ENCODE results near the gene MCM10. TPM values are rescaled to one million over a fixed set of nuclear protein-coding genes. Genes with fewer than 3 reads are reported as not detected.
"Not testable (repeated sequence)": the region's sequence is repeated elsewhere in the genome, so short reads cannot be mapped to it uniquely, and the experiment has no call there.

MCM10 gene
- polyA plus RNA-seq, 1 experiment, result 2.3 TPM

DNA sequence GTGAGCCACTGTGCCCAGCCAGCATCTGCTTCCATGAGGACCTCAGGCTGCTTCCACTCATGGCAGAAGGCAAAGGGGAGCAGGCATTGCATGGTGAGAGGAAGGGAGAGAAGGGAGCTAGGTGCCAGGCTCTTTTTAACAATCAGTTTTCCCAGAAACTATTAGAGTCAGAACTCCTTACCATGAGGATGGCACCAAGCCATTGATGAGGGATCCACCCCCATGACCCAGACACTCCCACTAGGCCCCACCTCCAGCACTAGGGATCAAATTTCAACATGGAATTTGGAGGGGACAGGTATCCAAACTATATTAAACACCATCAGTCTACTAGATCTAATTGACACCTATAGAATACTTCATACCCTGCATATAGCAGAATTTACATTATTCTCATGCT lies 14.2 kb upstream of the MCM10 start:
- no peaks in the 10 kb centered on the region for H3K27me3 ChIP-seq (ENCODE audit: control insufficient read depth, insufficient read depth, low read length)
- CTCF ChIA-PET, result interaction anchor here (3.7 kb wide), 1 partner anchor 14 kb away, joined by 12 read pairs; the partner anchor contains the start of gene MCM10
- no peak for DNase-seq (ENCODE audit: low read depth)
- POLR2A ChIA-PET, result no interaction called here
- no peak overlapping the region for H3K4me3 ChIP-seq (ENCODE audit: low read depth, low read length)
- TF ChIP-seq, protein P1, sequence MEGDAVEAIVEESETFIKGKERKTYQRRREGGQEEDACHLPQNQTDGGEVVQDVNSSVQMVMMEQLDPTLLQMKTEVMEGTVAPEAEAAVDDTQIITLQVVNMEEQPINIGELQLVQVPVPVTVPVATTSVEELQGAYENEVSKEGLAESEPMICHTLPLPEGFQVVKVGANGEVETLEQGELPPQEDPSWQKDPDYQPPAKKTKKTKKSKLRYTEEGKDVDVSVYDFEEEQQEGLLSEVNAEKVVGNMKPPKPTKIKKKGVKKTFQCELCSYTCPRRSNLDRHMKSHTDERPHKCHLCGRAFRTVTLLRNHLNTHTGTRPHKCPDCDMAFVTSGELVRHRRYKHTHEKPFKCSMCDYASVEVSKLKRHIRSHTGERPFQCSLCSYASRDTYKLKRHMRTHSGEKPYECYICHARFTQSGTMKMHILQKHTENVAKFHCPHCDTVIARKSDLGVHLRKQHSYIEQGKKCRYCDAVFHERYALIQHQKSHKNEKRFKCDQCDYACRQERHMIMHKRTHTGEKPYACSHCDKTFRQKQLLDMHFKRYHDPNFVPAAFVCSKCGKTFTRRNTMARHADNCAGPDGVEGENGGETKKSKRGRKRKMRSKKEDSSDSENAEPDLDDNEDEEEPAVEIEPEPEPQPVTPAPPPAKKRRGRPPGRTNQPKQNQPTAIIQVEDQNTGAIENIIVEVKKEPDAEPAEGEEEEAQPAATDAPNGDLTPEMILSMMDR (IDR thresholded peaks at IDR 0.05; ENCODE audit: insufficient read depth, low read depth, low read length), result no peak
- 0 out of 2 replicates have a peak, but pooled peaks cover 2% of the 10 kb centered on the region for H3K36me3 ChIP-seq (ENCODE audit: control insufficient read depth, insufficient read depth, low read length)

DNA sequence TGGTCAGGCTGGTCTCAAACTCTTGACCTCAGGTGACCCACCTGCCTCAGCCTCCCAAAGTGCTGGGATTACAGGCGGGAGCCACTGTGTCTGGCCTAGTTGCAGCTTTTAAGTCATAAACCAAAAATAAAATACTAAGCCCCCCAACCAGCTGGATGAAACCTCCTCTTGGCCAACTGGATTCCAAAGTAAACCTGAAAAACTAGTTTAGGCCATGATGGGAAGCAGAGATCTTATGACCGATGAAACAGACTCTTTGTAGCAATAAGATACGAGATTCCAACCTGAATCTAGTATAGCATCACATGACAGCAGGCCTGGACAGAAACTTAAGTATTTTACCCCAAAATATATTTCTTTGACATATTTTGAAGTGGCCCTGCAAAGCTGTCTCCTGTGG lies 9.1 kb upstream of the MCM10 start:
- no peaks in the 10 kb centered on the region for H3K36me3 ChIP-seq (ENCODE audit: control insufficient read depth, insufficient read depth, low read length)
- ChIA-PET POLR2A (no interaction called here), CTCF (interaction anchor here (1.5 kb wide), 1 partner anchor 9 kb away, joined by 3 read pairs; the partner anchor contains the start of gene MCM10)
- H3K4me3 ChIP-seq (ENCODE audit: low read depth, low read length), result no peak overlapping the region
- TF ChIP-seq, protein P1 (IDR thresholded peaks at IDR 0.05; ENCODE audit: insufficient read depth, low read depth, low read length), result no peak
- no peaks in the 10 kb centered on the region for H3K27me3 ChIP-seq (ENCODE audit: control insufficient read depth, insufficient read depth, low read length)
- no peak for DNase-seq (ENCODE audit: low read depth)

DNA sequence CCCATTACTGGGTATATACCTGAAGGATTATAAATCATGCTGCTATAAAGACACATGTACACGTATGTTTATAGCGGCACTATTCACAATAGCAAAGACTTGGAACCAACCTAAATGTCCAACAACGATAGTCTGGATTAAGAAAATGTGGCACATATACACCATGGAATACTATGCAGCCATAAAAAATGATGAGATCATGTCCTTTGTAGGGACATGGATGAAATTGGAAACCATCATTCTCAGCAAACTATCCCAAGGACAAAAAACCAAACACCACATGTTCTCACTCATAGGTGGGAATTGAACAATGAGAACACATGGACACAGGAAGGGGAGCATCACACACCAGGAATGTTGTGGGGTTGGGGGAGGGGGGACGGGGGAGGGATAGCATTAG lies 5.5 kb upstream of the MCM10 start:
- H3K36me3 ChIP-seq (ENCODE audit: control insufficient read depth, insufficient read depth, low read length); H3K4me3 ChIP-seq (ENCODE audit: low read depth, low read length); DNase-seq (ENCODE audit: low read depth); CTCF ChIA-PET; POLR2A ChIA-PET; H3K27me3 ChIP-seq (ENCODE audit: control insufficient read depth, insufficient read depth, low read length): not testable (repeated sequence)

DNA sequence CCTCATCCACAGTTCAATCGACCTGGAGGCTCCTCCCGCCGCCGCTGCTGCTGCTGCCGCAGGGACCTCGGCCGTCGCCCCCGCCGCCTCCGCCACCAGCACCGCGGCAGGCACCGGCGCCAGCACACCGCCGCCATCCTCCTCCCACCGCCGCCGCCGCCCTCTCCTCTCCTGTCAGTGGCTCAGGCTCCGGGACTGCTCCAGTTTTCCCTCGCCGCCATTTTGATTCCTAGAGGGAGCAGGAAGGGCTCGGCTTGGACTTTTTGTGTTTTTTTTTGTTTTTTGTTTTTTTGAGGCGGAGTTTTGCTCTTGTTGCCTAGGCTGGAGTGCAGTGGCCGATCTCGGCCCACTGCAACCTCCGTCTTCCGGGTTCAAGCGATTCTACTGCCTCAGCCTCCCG lies 3.0 kb upstream of the MCM10 start:
- POLR2A ChIA-PET, result no interaction called here
- TF ChIP-seq, protein P1 (IDR thresholded peaks at IDR 0.05; ENCODE audit: insufficient read depth, low read depth, low read length), result no peak
- no peaks in the 10 kb centered on the region for H3K36me3 ChIP-seq (ENCODE audit: control insufficient read depth, insufficient read depth, low read length)
- CTCF ChIA-PET, result interaction anchor here (0.7 kb wide), 1 partner anchor 58 kb away, joined by 3 read pairs; the partner anchor contains the start of gene OPTN
- peak overlapping the region; percentile 8; the same call in 1 of the 2 replicates for H3K4me3 ChIP-seq (ENCODE audit: low read depth, low read length)
- H3K27me3 ChIP-seq (ENCODE audit: control insufficient read depth, insufficient read depth, low read length), result no peaks in the 10 kb centered on the region
- DNase-seq (ENCODE audit: low read depth), result no peak

DNA sequence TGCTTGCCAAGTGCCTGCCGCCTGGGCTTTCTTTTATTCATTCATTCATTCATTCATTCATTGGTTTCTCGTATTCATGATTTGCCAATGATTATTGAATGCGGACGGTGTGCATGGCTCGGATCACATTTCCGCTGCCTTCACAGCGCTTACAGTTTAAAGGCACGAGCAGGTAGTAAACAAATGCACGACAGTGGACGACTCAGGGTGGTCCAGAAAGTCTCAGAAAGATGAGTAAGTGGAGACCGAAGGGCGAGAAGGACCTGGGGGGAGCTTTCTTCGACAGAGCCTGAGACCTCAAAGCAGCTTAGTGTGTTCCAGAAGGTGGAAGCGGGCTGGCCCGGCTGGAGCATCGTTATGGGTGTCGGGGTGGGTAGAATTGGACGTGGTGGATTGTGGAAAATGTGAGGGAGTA lies 506 bp downstream of the MCM10 start:
- TF ChIP-seq, protein P1 (IDR thresholded peaks at IDR 0.05; ENCODE audit: insufficient read depth, low read depth, low read length), result no peak
- DNase-seq (ENCODE audit: low read depth), result no peak
- H3K27me3 ChIP-seq (ENCODE audit: control insufficient read depth, insufficient read depth, low read length), result no peaks in the 10 kb centered on the region
- CTCF ChIA-PET, result interaction anchor here (0.6 to 3.8 kb wide), 21 partner anchors 9 to 188 kb away, joined by 3 to 29 read pairs (median 4); no protein-coding TSS in a partner anchor
- POLR2A ChIA-PET, result no interaction called here
- peak overlapping the region; percentile 69 for H3K4me3 ChIP-seq (ENCODE audit: low read depth, low read length)
- no peaks in the 10 kb centered on the region for H3K36me3 ChIP-seq (ENCODE audit: control insufficient read depth, insufficient read depth, low read length)

DNA sequence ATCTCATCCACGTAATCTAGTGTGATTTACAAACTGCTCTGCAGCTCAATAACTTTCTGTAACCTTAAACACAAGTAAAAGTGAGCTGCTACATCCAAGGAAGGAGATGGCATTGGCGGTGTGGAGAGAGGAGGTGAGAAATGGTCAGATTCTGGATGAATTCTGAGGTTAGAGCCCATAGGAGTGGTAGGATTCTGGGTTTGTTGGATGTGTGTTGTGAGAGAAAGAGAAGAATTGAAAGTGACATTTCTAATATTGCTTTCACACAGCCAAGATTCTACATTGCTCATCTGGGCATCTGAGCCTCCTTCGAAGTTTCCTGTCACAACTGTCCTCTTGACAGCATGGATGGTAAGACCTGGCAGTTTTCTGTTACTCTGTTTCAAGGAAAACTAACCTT lies 2.5 kb downstream of the MCM10 start:
- CTCF ChIA-PET, result interaction anchor here (0.8 kb wide), 1 partner anchor 139 kb away, joined by 6 read pairs; no protein-coding TSS in a partner anchor
- Histone ChIP-seq H3K36me3 (ENCODE audit: control insufficient read depth, insufficient read depth, low read length) (no peaks in the 10 kb centered on the region), H3K4me3 (ENCODE audit: low read depth, low read length) (no peak overlapping the region), H3K27me3 (ENCODE audit: control insufficient read depth, insufficient read depth, low read length) (no peaks in the 10 kb centered on the region)
- POLR2A ChIA-PET, result no interaction called here
- no peak for DNase-seq (ENCODE audit: low read depth)
- TF ChIP-seq, protein P1 (IDR thresholded peaks at IDR 0.05; ENCODE audit: insufficient read depth, low read depth, low read length), result no peak
